Endodermal cell (in vitro differentiated cells): ENCODE results near the gene UBE2I. TPM values are rescaled to one million over a fixed set of nuclear protein-coding genes. Genes with fewer than 3 reads are reported as not detected.
A peak's percentile ranks its signal among the peaks of the same experiment; 100 is the strongest.

Experiments used
- DNase-seq: peaks from one replicate; pipeline ENCODE4 v3.0.0-alpha.2; 2017
- H3K27ac ChIP-seq: 2 replicates; pipeline ENCODE4 v1.5.1; 2013; ENCODE audit warnings: mild to moderate bottlenecking, low read depth, low read length, moderate library complexity
- H3K27me3 ChIP-seq: 2 replicates; pipeline ENCODE4 v1.6.1; 2013; ENCODE audit warnings: mild to moderate bottlenecking, low read length, moderate library complexity; ENCODE audit not compliant: insufficient read depth, control insufficient read depth, poor library complexity, severe bottlenecking
- H3K36me3 ChIP-seq: 2 replicates; pipeline ENCODE4 v1.7.0; 2013; ENCODE audit warnings: mild to moderate bottlenecking, low read length, moderate library complexity; ENCODE audit not compliant: control insufficient read depth, insufficient read depth
- H3K4me1 ChIP-seq: one replicate; pipeline ENCODE4 v1.7.0; 2013; ENCODE audit warnings: low read length; ENCODE audit not compliant: control insufficient read depth, insufficient read depth
- H3K4me3 ChIP-seq: 2 replicates; pipeline ENCODE4 v1.5.1; 2013; ENCODE audit warnings: mild to moderate bottlenecking, low read length, moderate library complexity
- H3K9ac ChIP-seq: 2 replicates; pipeline ENCODE4 v1.6.1; 2013; ENCODE audit warnings: mild to moderate bottlenecking, low read length, moderate library complexity; ENCODE audit not compliant: poor library complexity, severe bottlenecking; ENCODE audit errors: extremely low read depth
- H3K9me3 ChIP-seq: 2 replicates; pipeline ENCODE4 v1.6.1; 2013; ENCODE audit warnings: mild to moderate bottlenecking, low read length, moderate library complexity; ENCODE audit not compliant: control insufficient read depth
- H3K27ac Mint-ChIP-seq: 2 replicates; pipeline ENCODE4 v1.8.0; 2020; ENCODE audit warnings: mixed read lengths
- H3K27me3 Mint-ChIP-seq: 2 replicates; pipeline ENCODE4 v1.8.0; 2021; ENCODE audit warnings: mild to moderate bottlenecking, mixed read lengths; ENCODE audit not compliant: insufficient read depth
- H3K36me3 Mint-ChIP-seq: 2 replicates; pipeline ENCODE4 v1.8.0; 2020; ENCODE audit warnings: low read depth, mixed read lengths
- H3K4me1 Mint-ChIP-seq: 2 replicates; pipeline ENCODE4 v1.8.0; 2020; ENCODE audit warnings: mixed read lengths
- H3K4me3 Mint-ChIP-seq: 2 replicates; pipeline ENCODE4 v1.8.0; 2020; ENCODE audit warnings: mild to moderate bottlenecking, moderate library complexity, mixed read lengths
- H3K9me3 Mint-ChIP-seq: 2 replicates; pipeline ENCODE4 v1.8.0; 2020; ENCODE audit warnings: mild to moderate bottlenecking, mixed read lengths
- WGBS, 2 experiments: methylation state at CpG; one replicate each; pipeline versions ENCODE4 v1.1.5 to v1.1.7; 2013; ENCODE audit warnings: missing lambda C conversion rate in 2 of 2, mixed read lengths in 1 of 2; ENCODE audit not compliant: insufficient coverage in 1 of 2, insufficient read length in 1 of 2; 5-methylcytosine and 5-hydroxymethylcytosine counted together
- total RNA-seq, 2 donors: library from RNA; stranded (reverse); fragmentation: NEBNext Ultra II Directional in 1 of 2; extraction: Animal tissue kit (Norgen Biotek cat#: 25700) in 1 of 2; gene quantifications; 2 replicates in 1 of 2; 3 replicates in 1 of 2; pipeline ENCODE4 v1.2.1, GENCODE V29; 2021
- TF ChIP-seq, protein P1 (sequence below): fragments of 200-600 bp; sonication (generic); conservative IDR thresholded peaks from 2 replicates; pipeline ENCODE4 v1.5.0; 2021; ENCODE audit warnings: antibody characterized with exemption, mild to moderate bottlenecking

Gene UBE2I
- total RNA-seq, 2 donors from 2014 or later: 250 to 294 TPM

- Mint-ChIP-seq H3K4me1 (peaks cover 9% of the 10 kb centered on the region), H3K27me3 (no peaks in the 10 kb centered on the region), H3K27ac (peak overlapping the region; percentile 68), H3K36me3 (peaks cover 10% of the 10 kb centered on the region), H3K4me3 (peak overlapping the region; percentile 73), H3K9me3 (no peaks in the 10 kb centered on the region)
- Histone ChIP-seq H3K27me3 (no peaks in the 10 kb centered on the region), H3K27ac (no peak overlapping the region), H3K9me3 (no peaks in the 10 kb centered on the region), H3K9ac (peak overlapping the region; percentile 68), H3K4me3 (peak overlapping the region; percentile 98), H3K4me1 (no peaks in the 10 kb centered on the region), H3K36me3 (peaks cover 17% of the 10 kb centered on the region)
- DNase-seq: no peak
- TF ChIP-seq, protein P1, sequence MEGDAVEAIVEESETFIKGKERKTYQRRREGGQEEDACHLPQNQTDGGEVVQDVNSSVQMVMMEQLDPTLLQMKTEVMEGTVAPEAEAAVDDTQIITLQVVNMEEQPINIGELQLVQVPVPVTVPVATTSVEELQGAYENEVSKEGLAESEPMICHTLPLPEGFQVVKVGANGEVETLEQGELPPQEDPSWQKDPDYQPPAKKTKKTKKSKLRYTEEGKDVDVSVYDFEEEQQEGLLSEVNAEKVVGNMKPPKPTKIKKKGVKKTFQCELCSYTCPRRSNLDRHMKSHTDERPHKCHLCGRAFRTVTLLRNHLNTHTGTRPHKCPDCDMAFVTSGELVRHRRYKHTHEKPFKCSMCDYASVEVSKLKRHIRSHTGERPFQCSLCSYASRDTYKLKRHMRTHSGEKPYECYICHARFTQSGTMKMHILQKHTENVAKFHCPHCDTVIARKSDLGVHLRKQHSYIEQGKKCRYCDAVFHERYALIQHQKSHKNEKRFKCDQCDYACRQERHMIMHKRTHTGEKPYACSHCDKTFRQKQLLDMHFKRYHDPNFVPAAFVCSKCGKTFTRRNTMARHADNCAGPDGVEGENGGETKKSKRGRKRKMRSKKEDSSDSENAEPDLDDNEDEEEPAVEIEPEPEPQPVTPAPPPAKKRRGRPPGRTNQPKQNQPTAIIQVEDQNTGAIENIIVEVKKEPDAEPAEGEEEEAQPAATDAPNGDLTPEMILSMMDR: no peak
- WGBS, 2 experiments: 83 to 86% methylated on average over 14 to 19 of the region's 19 CpGs
Measured at GRCh38 chr16:1350691-1351090, 41.3 kb downstream of the UBE2I start.

- no peak for DNase-seq
- Histone ChIP-seq H3K27ac (no peak overlapping the region), H3K27me3 (no peaks in the 10 kb centered on the region), H3K4me3 (peak overlapping the region; percentile 98), H3K36me3 (peaks cover 17% of the 10 kb centered on the region), H3K9me3 (no peaks in the 10 kb centered on the region), H3K4me1 (no peaks in the 10 kb centered on the region), H3K9ac (peak overlapping the region; percentile 68)
- peak overlapping the region; percentile 68 for H3K27ac Mint-ChIP-seq
- peaks cover 10% of the 10 kb centered on the region for H3K36me3 Mint-ChIP-seq
- H3K4me1 Mint-ChIP-seq: peaks cover 9% of the 10 kb centered on the region
- H3K4me3 Mint-ChIP-seq: peak overlapping the region; percentile 73
- 3% methylated on average over 26 to 35 of the region's 35 CpGs for WGBS, 2 experiments
- H3K9me3 Mint-ChIP-seq: no peaks in the 10 kb centered on the region
- TF ChIP-seq, protein P1: no peak
- H3K27me3 Mint-ChIP-seq: no peaks in the 10 kb centered on the region
Measured at GRCh38 chr16:1351215-1351581, 41.8 kb downstream of the UBE2I start.

DNA sequence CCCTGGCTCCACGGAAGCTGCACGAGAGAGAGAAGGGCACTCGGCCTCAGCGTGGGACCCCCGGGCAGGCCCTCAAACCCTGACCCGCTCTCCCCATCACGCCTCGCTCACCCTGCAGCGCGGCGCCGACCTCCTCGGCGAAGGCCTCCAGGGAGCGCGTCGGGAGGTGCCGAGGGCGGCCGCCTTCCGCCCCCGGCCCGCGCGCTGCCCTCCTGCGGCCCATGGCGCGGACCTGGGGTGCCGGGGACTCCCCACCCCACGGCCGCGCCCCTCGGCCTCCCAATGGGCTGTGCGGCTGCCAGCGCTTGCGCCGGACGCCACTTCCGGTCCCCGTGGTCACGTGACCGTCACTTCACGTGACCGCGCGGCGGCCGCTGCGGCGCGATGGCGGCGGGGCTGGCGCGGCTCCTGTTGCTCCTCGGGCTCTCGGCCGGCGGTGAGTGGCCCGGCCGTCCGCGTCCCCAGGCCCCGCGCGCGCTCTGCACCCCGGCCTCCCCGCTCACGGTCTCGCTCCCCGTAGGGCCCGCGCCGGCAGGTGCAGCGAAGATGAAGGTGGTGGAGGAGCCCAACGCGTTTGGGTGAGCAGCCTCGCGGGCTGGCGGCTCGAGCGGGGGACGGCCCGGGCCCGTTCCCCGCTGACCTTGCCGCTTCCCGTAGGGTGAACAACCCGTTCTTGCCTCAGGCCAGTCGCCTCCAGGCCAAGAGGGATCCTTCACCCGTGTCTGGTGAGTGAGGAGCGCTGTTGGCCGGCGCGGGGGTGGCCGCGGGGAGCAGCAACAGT lies 42.3 kb downstream of the UBE2I start, which contains the start of the genes GNPTG and TSR3:
TSS of gene GNPTG (plus strand) at position 350 of the 781 bp plus-strand sequence. CDS start at position 385, 35 bp downstream.
TSS of gene TSR3 (minus strand) at position 297 of the 781 bp plus-strand sequence. CDS start at position 223, 74 bp downstream.
- Mint-ChIP-seq H3K4me3 (peak within 1 kb of the TSS; percentile 73), H3K36me3 (peaks cover 10% of the 10 kb centered on the region), H3K4me1 (peaks cover 9% of the 10 kb centered on the region), H3K27ac (peak within 1 kb of the TSS; percentile 68), H3K27me3 (no peaks in the 10 kb centered on the region), H3K9me3 (no peaks in the 10 kb centered on the region)
- Histone ChIP-seq H3K27me3 (no peaks in the 10 kb centered on the region), H3K9ac (peak within 1 kb of the TSS; percentile 68), H3K4me1 (no peaks in the 10 kb centered on the region), H3K4me3 (peak within 1 kb of the TSS; percentile 98), H3K27ac (no peak within 1 kb of the TSS), H3K36me3 (peaks cover 17% of the 10 kb centered on the region), H3K9me3 (no peaks in the 10 kb centered on the region)
- DNase-seq: peak; percentile 90
- WGBS, 2 experiments: 0% methylated on average over 6 to 98 of the region's 98 CpGs
- TF ChIP-seq, protein P1: no peak
